ENCODE measurements around the gene RPS17.

The RPS17 gene

GRCh38 chr15:82568986-82569385 lies 28.7 kb upstream of the RPS17 start:
- Mint-ChIP-seq H3K4me3 (no peak overlapping the region), H3K27ac (no peak overlapping the region), H3K4me1 (peaks cover 13% of the 10 kb centered on the region), H3K27me3 (ENCODE audit: low read depth) (peaks cover 24% of the 10 kb centered on the region), H3K36me3 (ENCODE audit: low read depth) (no peaks in the 10 kb centered on the region), H3K9me3 (no peaks in the 10 kb centered on the region)
- no peak for TF ChIP-seq CTCF (IDR thresholded peaks at IDR 0.05; ENCODE audit: unreplicated experiment in 3 of 3)

GRCh38 chr15:82567661-82568060 lies 27.4 kb upstream of the RPS17 start:
- Mint-ChIP-seq H3K27ac (no peak overlapping the region), H3K27me3 (ENCODE audit: low read depth) (peaks cover 23% of the 10 kb centered on the region), H3K9me3 (no peaks in the 10 kb centered on the region), H3K4me1 (peaks cover 12% of the 10 kb centered on the region), H3K36me3 (ENCODE audit: low read depth) (no peaks in the 10 kb centered on the region), H3K4me3 (no peak overlapping the region)
- no peak for TF ChIP-seq CTCF (IDR thresholded peaks at IDR 0.05; ENCODE audit: unreplicated experiment in 3 of 3)

GRCh38 chr15:82566690-82567089 lies 26.4 kb upstream of the RPS17 start:
- Mint-ChIP-seq H3K27ac (no peak overlapping the region), H3K27me3 (ENCODE audit: low read depth) (peaks cover 26% of the 10 kb centered on the region), H3K9me3 (no peaks in the 10 kb centered on the region), H3K4me1 (peaks cover 6% of the 10 kb centered on the region), H3K36me3 (ENCODE audit: low read depth) (no peaks in the 10 kb centered on the region), H3K4me3 (no peak overlapping the region)
- TF ChIP-seq CTCF (IDR thresholded peaks at IDR 0.05; ENCODE audit: unreplicated experiment in 3 of 3), result no peak

- Mint-ChIP-seq H3K9me3 (no peaks in the 10 kb centered on the region), H3K4me3 (no peak overlapping the region), H3K27me3 (ENCODE audit: low read depth) (peaks cover 16% of the 10 kb centered on the region), H3K27ac (no peak overlapping the region), H3K4me1 (peaks cover 3% of the 10 kb centered on the region), H3K36me3 (ENCODE audit: low read depth) (no peaks in the 10 kb centered on the region)
- no peak for TF ChIP-seq CTCF (IDR thresholded peaks at IDR 0.05; ENCODE audit: unreplicated experiment in 3 of 3)
Measured at GRCh38 chr15:82558502-82558901, 18.2 kb upstream of the RPS17 start.

GRCh38 chr15:82556315-82557035 lies 16.2 kb upstream of the RPS17 start:
- TF ChIP-seq CTCF (IDR thresholded peaks at IDR 0.05; ENCODE audit: unreplicated experiment in 3 of 3), result no peak
- Mint-ChIP-seq H3K4me3 (no peak overlapping the region), H3K27ac (no peak overlapping the region), H3K36me3 (ENCODE audit: low read depth) (no peaks in the 10 kb centered on the region), H3K4me1 (peaks cover 3% of the 10 kb centered on the region), H3K9me3 (no peaks in the 10 kb centered on the region), H3K27me3 (ENCODE audit: low read depth) (peaks cover 16% of the 10 kb centered on the region)

- Mint-ChIP-seq H3K36me3 (ENCODE audit: low read depth) (no peaks in the 10 kb centered on the region), H3K4me3 (no peak overlapping the region), H3K4me1 (peaks cover 3% of the 10 kb centered on the region), H3K27ac (no peak overlapping the region), H3K27me3 (ENCODE audit: low read depth) (peaks cover 19% of the 10 kb centered on the region), H3K9me3 (no peaks in the 10 kb centered on the region)
- TF ChIP-seq CTCF (IDR thresholded peaks at IDR 0.05; ENCODE audit: unreplicated experiment in 3 of 3), result no peak
Measured at GRCh38 chr15:82554849-82555248, 14.6 kb upstream of the RPS17 start.

Data from nephron (organoid).